ENCODE data around the gene MYLK.

Gene MYLK

DNA sequence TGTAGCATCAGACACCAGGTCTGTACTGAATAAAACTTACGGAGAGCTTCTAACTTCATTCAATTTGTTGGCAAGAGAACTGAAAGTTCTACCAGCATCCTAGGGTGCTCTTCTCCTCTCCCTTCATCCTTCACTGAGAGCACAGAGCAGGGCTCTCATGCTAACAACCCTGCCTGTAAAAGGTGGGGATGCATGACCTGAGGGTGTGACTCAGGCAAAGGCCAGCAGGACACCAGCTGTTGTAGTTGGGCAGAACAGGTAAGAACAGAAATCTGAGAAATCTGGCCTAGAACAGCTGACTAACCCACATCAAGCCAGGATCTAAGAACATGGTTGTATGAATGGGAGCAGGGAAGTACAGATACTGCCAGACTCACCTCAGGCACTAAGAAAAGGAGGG is 64.2 kb downstream of the MYLK start:
- no peak for DNase-seq

DNA sequence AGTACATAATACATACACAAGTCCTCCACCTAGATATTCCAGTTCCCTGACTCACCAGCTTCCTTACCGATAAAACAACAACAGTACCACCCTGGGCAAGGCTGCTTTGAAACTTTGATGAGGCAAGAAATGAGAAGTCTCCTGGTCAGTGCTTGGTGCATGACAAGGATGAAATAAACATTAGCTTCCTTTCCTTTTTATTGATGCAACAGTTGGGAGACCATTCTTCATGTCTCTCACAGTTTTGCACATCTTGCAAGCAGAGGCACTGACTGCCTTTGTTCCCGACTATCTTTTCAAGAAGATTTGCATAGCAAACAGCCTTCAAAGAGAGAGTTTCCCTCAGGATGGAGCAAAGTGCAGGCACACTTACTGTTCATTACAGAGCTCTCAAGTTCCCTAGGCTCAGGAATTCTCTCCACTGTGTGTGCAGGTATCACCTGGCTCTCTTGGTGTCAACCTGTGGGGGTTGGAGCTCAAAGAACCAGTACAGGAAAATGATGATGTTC is 65.2 kb downstream of the MYLK start:
- no peak for DNase-seq

DNA sequence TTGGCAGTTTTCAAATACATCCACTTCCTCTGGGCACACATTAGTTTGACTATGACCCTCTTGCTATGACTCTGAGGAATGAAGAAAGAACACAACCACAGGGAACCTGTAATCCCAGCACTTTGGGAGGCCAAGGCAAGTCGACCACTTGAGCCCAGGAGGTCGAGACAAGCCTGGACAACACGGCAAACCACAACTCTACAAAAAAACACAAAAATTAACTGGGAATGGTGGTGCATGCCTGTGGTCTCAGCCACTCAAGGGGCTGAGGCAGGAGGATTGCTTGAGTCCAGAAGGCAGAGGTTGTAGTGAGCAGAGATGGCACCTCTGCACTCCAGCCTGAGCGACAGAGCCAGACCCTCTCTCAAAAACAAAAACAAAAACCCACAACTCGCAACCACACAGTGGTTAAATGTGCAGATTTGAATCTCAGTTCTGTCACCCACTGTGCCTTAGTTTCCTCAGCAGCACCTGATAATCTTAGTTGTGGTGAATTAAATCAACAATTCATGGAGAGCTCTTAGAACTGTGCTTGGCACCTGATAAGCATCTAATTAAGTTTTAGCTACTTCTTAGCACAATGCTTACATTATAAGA is 65.7 kb downstream of the MYLK start:
- no peak for DNase-seq

DNA sequence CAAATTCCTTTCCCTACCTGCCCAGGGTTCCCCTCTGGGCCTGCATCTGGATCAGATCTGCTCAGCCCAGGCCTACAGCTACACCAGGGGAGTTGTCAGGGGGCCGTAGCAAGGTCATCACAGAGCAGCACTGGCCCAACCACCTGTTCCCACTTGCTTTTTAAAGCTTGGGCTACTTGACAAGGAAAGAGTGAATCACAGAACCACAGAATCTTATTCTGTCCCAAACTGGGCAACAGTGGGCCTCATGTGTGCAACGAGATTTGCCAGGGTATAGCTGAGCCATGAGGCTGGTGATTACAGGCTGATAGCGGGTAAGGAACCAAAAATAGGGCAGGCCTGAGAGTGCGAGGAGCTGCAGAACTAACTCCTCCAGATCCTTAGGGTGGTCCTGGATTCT is 66.7 kb downstream of the MYLK start:
- DNase-seq: no peak

DNA sequence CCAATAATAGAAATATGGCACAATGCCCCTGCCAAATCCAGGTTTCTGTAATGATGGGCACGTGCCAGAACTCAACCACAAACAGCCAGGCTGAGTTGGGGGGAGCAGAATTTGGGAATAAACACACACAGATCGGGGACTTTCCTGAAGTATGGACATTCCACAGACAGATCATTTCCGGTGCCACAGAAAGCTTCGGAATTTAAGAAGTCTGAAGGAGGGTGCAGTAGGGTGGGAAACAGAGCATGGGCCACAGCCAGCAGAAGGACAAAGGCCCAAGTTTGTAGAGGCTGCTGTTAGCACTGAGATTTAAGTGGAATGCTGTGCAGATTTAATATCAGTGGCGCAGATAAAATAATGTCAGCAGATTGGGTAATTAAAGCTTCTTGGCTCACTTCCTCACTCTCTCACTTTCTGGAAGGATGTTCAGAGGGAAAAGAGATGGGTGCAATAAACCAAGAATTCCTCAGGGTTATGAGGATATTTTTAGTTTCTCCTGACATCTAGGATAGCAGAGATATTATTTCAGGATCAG is 67.4 kb downstream of the MYLK start:
- no peak for DNase-seq

DNA sequence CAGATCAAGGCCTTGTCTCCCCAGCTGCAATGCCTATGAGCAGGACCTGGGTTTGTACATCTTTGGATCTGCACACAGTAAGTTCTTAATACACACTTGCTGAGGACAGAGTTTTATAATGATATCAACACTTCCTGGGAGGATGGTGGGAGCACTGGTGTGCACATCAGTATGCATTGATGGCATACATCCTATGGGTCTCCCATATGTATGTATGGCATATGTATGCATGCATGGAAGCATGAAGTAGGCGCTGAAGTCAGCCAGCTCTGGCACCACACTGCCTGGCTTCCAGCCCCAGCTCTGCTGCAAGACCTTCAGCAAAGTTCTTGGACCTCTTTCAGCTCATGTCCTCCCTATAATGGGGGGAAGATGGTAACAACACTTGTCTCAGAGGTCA is 68.2 kb downstream of the MYLK start:
- no peak for DNase-seq

DNA sequence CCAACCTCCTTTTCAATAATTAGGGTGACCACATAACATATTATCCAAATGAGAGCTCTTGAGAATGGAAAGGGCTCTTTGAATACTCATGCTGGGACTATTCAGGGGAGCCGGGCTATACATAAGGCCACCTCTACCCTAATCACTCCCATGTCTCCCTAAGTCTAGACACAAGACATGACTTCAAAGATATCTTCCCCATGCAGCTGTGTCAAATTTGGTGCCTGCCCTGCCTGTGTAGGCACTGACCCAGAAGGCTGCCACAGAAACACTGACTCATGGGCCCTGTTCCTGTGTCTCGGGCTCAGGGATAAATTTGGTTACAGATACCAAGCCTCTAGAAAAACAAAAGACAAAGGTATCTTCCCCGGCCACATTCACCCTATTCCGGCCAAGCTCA is 70.3 kb downstream of the MYLK start:
- no peak for DNase-seq

DNA sequence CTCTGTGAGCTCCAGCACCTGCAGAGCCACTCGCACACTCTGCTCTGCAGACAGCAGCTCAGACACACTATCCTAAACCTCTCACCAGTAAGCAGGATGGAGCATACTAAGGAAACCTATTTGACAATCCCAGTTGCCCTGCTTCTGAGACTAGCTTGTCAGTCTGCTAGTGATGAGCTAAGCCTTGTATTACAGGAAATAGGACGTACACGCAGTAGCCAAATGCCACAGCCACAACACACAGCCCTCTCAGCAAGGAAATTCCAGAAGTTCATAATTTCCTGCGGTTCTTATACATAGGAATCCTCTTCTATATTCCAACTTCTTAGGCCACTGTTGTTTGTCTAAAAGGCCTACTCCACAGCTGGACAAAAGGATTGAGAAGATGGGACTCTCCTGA is 74.5 kb downstream of the MYLK start:
- DNase-seq: no peak

DNA sequence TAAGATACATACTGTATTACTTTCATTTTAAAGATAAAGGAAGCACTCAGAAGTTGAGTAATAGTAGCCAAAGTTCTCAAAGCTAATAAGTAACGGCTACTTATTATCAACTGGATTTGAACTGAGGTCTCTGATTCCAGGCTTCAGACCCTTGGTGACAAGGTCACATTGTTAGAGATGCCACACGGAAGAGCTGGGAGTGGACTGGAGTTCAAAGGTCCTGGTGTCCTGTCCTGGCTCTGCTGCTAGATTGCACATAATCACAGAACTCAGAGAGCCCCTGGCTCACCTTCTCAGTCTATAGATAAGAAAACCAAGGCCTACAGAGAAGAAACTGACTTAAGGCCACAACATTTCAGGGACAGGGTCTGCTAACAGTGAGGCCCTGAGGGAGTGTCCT is 75.3 kb downstream of the MYLK start:
- no peak for DNase-seq

DNA sequence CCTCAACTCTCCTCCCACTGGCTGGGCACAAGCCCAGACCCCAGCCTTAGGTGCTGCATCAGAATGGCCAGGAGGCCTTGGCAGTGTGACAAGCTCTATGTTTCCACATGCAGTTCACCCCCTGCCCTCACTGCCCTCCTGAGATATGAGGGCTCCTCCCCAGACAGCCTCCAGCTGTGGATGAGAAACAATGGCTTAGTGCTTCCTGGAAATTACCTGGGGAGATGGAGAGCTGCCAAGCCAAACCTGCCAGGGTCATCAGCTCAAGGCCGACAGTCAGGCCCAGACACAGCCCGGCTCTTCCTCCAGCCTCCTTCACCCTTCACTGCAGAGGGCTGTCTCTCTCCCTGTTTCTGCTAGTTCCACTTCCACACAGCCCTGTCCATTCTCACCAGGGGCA is 76.3 kb downstream of the MYLK start:
- no peak for DNase-seq

DNA sequence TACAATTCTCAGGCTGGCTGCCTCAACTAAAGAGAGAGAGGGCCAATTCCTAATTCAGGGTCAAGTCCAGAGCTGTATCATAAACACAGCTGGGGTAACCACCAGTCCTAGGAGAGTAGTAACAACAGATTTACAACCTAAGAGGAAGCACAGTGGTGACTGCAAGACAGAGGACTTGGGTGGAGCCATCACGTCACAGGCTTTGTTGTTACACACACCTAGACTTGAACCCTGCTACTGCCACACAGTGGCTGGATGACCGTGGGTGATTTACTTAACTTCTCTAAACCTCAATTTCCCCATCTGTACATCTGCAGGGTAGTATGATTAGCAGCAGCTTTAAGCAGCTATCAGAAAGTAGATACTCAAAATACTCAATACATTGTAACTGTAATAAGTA is 78.6 kb downstream of the MYLK start:
- no peak for DNase-seq

DNA sequence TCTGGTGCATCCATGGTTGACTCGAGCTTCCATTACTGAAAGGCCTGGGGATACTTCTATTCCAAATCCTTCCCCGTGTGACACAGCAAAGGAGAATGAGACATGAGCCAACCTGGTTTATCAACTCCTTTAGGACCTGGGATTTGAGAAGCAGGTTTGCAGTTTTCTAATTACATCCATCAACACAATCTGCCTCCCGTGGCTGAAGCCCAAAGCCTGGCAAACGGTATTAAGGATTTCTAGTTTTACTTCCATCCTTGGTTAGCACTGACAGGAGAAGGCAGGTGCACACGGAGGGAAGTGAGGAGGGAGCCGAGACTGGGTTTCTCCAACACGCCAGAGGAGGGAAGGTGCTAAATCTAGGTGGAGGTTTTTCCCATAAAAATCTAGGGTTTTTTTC is 79.0 kb downstream of the MYLK start:
- no peak for DNase-seq

DNA sequence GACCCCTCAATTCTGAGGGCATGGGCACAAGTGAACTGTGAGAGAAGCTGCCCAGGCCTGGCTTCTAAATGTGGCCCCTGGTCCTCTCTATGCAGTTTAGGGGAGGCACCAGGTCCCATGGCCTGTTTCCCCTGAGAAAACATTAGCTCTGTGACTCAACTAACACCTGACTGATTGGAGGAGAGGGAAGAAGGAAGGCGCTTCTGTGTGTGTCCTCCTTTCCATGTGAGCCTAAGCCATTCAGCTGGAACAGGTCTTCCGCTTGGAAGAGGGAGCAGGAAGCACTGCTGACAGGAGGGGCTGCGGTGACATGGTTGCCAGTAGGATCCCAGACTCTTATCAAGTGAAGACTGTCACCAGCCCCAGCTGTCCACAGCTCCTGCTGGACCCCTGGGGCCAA is 79.5 kb downstream of the MYLK start:
- no peak for DNase-seq

DNA sequence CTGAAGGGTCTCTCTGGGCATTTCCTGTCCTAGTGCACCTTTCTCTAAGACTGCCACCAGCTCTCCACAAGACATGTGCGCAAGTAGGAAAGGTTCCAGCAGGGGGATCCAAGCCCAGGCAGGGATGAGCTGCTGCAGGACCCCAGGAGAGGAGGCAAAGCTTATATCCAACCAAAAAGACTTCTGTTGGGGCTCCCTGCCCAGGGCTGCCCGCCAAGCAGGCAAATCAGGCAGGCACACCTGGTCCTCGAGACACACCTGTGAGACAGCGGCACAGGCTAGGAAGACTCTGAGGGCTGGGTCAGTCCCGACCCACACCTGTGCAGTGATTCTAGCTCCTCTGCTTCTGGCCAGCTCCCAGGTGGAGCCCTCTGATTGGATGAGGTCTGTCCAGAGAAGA is 80.6 kb downstream of the MYLK start:
- no peak for DNase-seq

DNA sequence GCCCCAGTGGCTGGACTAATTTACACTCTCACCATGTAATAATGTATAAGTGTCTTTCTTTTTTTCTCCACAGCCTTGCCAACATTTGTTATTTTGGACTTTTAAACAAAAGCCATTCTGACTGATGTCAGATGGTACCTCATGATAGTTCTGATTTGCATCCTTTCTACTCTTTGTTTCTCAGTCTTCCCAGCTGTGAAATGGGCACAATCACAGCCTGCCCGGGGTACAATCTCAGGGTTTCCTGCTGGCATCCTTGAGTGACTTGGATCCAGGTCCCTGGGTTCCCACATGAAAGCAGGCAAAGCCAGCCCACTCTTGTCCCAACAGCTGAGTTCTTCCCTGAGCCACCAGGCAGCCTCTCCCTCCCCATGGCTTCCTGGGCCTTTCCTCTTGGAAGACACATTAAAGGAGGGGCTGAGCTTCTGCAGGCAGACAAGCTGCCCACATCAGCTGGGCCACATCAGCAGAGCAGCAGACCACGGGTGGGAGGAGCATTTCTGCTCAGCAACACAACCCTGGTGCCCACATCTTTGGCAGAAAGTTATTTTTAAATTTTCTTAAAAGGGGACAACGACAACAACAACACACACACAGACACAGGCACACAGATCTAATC is 82.0 kb downstream of the MYLK start:
- DNase-seq: no peak

DNA sequence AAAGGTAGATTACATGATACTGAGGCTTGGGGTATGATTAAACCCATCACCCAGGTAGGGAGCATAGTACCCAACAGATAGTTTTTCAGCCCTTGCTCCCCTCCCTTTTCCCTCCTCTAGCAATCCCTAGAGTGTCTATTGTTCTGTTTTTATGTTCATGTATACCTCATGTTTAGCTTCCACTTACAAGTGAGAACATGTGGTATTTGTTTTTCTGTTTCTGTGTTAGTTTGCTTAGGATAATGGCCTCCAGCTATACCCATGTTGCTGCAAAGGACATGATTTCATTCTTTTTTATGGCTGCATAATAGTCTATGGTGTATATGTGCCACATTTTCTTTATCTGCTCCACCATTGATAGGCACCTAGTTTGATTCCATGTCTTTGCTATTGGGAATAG is 82.7 kb downstream of the MYLK start:
- DNase-seq: no peak

DNA sequence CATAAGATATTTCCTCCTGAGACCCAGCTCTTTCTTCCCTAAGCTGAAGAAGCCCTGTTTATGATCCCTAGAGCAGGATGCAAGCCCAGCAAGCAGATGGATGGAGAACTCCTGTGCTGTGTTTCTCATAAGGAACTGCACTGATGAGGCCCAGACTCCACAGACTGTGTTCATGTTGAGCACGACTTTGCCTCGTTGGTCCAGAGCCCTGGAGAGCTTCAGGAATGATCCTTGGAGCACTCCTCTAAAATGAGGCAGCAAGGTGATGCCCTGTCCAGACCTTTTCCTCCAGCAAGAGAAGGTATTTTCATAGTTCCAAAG is 83.8 kb downstream of the MYLK start:
- no peak for DNase-seq

DNA sequence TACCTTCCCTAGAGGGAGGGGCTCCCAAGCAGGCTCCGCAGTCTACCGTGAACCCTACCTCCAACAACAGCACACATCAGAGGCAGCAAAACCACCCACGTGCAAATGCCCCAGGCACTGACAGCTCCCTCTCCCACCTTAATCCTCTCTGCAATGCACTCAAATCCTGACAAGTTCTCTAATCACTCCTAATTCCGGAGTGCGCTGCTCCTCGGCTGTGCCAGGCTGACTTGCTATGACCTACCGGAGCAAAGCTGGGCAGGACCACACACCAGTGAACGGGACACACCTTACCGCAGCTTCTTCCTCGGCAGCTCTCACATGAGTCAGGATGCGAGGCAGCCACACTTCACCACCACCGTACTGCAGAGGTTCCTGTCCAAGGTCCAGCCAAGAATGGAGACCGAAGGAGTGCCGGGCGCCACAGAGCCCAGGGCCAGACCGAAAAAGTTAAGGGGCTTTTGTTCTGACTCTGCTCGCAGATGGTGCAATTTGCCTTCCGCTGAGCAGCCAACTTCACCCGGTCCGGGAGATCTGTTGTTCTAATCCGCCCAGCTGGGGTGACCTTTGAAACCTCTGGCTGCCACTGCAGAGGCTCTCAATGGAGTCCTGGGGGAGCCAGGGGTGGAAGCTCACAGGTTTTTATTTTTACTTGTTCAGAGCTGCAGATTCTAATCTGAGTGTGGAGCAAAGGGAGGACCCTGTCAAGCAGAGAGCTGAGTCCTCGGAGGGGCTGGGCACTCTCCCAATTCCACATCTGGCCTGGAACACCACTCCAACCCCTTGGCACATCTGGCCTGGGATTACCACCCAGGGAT is 84.4 kb downstream of the MYLK start:
- DNase-seq: no peak

DNA sequence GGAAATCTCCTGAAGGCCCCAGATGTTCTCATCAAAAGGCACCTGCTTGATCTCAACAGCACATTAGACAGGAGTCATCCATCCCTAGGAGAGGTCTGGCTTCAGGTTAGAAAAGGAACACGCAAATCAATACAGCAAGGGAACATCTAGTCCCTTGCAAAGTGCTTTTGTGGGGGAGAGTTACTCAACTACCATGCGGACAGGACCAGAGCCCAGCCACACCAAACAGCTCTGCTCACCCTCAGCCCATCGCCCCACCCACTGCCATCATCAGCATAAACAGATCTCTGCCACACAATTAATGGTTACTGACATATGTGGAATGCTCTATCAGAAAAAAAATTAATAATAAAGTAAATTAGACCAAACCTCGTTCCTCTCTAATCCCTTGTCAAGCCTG is 85.6 kb downstream of the MYLK start:
- no peak for DNase-seq

DNA sequence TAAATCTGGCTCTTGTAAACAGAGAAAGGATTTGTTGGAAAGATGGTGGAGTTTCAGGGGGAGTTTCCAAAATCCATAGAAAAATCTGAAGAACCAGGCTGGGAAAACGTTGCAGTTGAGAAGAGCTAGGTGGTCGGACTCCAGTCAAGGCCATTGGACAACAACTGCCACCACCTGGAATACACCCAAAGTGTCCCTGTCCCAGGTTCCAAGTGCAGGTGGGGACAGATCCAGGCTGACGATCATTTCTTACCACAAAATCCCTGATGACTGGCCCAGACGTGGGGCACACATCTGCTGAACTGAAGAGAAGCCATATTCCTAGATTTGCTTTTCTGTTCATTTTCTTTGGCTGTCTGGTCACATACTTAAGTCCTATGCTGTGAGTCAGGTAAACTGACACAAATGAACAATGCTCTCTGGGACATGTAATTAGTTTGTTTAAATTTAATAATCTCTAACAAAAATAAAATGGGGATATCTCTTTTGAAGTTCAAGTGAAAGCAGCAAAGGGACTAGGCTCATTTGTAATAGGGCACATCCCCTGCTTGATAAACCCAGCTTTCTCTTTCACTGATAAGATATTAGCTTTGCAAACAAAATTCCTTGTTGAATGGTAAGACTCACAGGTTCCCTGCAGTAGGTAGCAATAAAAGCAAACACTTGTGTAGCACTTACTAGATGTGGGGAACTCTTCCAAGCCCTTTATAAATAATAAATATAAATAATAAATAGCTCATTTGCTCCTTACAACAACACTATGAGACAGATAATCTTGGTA is 88.5 kb downstream of the MYLK start:
- no peak for DNase-seq

DNA sequence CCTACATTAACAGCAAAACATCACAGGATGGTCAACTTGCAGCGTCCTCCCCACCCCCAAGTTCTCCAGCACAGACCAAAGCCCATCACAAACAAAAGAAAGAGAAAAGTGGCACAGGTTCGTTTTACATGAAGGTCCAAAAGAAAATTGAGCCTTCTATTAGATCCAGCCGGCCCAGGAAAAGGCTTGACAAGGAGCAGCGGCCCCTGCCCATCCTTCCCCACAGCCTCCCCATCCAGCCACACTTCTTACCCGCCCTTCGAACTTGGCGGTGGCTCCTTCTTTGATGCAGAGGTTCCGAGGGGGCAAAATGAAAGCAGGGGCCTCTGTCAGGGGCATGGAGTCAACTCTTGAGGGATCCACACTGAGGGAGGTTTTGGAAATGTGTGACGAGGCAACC is 90.7 kb downstream of the MYLK start:
- DNase-seq: no peak

DNA sequence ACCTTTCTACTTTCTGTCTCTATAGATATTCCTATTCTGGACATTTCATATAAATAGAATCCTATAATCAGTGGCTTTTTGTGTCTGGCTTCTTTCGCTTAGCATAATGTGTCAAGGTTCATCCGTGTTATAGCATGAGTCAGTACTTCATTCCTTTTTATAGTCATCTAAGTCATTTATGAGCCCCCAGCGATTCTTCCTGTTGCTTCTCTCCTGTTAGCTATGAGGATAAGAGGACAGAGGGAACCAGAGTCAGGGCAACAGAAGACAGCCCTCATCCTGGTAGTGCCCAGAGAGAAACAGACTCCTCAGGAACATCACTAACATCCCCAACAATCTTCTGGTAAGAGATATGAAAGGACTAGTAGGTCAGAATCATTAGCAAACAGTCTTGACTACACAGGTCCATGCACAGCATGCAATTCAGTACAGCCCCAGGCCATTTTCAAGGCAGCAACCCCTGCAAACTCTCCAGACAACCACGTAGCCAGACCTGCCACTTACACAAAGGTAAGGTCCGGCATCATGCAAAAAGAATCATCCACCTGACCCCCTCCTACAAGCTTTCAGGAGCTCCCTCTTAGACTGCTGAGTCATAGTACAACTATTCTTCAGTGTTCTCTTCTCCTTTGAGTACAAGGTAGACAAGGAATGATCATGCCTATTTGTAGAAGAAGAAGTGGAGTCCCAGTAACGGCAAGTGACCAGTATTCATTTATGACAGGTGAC is 91.5 kb downstream of the MYLK start:
- no peak for DNase-seq

DNA sequence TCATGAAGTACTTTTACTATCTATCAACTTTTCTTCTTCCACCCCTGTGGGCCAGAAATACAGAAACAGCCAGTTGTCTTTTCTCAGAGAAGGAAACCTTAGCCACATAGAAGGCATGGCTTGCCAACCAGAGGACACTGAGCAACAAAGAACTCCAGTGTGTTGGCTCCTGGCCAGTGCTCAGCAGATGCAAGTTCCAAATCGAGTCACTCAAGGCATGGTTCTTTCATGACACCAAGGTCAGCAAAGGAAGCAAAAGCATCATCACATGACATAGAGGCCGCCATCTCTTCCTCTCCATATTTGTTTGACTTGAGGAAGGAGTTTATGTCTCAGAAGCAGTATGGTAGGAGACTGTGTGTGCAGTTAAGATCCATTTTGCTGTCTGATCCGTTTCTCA is 92.2 kb downstream of the MYLK start:
- no peak for DNase-seq

Data from activated CD4-positive, alpha-beta T cell treated with anti-CD3 and anti-CD28 coated beads for 48 hours (primary cell).